GM18870 (cell line): ENCODE measurements around the gene LPIN1.
"Not testable (repeated sequence)": the region's sequence is repeated elsewhere in the genome, so short reads cannot be mapped to it uniquely, and the experiment has no call there.

Experiments
- ATAC-seq: cut with Tn5 transposase; IDR thresholded peaks from one replicate; pipeline ENCODE4 v1.9.1; 2021; ENCODE audit warnings: moderate library complexity; ENCODE audit not compliant: unreplicated experiment

Gene LPIN1

GRCh38 chr2:11759182-11759975, 12.9 kb downstream of the LPIN1 start:
- not testable (repeated sequence) for ATAC-seq

- no peak for ATAC-seq
Measured at GRCh38 chr2:11761259-11761658, 14.8 kb downstream of the LPIN1 start.

DNA sequence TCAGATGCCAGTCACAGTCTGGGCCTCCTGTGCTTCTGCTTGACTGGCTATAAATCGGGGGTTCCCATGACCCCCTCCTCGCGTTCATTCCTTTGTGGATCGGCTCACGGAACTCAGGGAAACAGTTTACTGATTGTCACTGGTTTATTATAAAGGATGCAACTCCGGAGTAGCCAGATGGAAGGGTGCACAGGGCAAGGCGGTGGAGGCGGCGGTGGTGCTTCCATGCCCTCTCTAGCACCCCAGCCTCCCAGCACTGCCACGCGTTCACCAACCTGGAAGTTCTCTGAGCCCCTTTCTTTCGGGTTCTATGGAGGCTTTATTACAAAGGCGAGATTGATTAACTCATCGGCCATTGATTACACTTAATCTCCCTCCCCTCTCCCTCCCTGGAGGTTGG, 15.6 kb downstream of the LPIN1 start:
- ATAC-seq: no peak

DNA sequence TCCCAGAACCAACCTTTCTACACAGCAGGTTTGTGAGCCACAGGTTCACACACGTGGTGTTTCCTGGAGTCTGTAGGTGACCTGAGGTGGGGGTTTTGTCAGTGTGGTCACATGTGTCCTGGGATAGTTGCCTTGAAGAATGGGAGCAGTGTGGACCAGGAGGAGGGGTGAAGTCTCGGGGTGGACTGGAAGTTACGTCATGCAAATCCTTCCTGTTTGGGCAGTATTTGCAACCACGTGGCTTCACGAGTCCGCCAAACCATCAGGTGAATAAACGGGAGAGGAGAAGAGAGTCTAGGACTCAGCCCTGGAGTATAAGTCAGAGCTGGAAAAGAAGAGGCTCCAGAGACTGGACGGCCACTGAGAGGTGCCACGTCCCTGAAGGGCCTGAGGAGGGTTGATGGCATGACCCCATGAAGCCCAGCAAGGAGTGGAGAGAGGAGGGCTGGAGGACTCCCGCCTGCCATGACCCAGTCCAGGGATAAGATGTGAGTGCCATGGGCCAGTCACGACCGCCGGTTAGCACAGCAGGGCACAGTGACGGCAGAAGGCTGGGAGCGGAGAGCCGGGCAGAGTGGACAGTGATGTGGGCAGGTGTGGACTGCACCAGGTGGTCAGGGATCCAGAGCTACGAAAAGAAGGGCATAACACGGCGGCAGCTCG, 16.5 kb downstream of the LPIN1 start:
- no peak for ATAC-seq

DNA sequence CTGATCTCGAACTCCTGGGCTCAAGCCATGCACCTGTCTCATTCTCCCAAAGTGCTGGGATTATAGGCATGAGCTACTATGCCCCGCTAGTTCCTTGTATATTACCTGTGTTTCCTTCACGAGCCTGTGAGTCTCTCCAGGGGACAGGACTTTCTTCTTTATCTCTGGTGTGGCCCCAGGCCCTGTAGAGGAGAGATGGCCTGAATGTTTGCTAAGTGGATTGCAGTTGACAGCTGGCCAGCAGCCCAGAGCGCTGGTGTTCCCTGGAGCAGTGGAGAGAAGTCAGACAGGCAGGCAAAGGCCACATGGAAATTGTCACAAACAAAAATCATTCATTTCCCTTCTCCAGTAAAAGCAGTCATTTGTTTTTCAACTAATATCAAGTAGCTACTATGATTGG, 17.9 kb downstream of the LPIN1 start:
- no peak for ATAC-seq

DNA sequence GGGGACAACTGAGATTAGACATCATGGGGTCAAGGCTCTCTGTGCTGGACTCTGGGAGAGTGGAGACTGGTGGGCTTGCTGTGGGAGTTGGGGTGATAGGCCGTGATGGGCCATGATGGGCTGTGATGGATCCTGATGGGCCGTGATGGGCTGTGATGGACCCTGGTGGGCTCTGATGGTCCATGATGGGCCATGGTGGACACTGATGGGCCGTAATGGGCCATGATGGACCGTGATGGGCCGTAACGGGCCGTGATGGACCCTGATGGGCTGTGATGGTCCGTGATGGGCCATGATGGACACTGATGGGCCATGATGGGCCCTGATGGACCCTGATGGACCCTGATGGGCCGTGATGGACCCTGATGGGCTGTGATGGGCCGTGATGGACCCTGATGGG, 18.5 kb downstream of the LPIN1 start:
- no peak for ATAC-seq

DNA sequence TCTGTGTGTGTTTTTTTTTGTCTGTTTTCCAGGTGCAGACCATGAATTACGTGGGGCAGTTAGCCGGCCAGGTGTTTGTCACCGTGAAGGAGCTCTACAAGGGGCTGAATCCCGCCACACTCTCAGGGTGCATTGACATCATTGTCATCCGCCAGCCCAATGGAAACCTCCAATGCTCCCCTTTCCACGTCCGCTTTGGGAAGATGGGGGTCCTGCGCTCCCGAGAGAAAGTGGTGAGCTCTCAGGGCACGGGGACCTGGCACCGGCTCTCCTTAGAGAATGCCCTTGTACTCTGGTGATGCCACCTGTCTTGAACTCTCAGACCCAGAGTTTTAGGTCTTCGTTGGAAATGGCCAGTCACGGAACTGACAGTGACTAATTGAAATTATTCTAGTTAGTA, 19.1 kb downstream of the LPIN1 start:
- ATAC-seq: no peak

GRCh38 chr2:11766016-11766415, 19.6 kb downstream of the LPIN1 start:
- ATAC-seq: no peak

DNA sequence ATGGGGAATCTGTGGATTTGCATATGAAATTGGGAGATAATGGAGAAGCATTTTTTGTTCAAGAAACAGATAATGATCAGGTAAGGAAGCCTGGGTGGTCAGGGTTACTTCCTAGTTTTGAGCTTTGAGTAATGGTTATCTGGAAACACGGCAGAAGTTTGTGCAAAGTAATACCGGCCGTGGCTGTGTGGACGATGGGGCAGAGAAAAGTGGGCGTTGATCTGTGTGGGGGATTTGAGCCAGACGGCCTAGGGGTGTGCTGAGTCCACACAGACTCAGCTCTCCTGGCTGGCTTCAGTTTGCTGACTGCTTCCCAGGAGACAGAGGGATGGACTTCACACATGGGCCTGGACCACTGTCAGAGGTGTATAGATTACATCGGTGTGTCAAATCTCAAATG, 21.3 kb downstream of the LPIN1 start:
- no peak for ATAC-seq

DNA sequence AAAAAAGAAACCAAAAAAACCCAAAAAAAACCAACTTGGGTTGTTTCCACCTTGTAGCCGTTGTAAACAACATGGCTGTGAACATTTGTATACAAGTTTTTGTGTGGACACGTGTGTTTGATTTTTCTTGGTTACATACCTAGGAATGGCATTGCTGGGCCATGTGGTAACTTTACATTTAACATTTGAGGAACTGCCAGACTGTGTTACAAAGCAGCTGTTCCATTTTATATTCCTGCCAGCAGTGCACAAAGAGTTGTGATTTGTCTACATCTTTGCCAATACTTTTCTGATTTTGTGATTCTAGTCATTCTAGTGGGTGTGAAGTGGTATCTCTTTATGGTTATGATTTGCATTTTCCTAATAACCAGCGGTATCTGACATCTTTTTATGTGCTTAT, 22.5 kb downstream of the LPIN1 start:
- no peak for ATAC-seq

- no peak for ATAC-seq
Measured at GRCh38 chr2:11769516-11769915, 23.1 kb downstream of the LPIN1 start.

- ATAC-seq: no peak
Measured at GRCh38 chr2:11770531-11771188, 24.2 kb downstream of the LPIN1 start.

GRCh38 chr2:11771971-11772615, 25.7 kb downstream of the LPIN1 start:
- ATAC-seq: no peak

- ATAC-seq: no peak
Measured at GRCh38 chr2:11773111-11773510, 26.7 kb downstream of the LPIN1 start.

GRCh38 chr2:11773747-11774525, 27.5 kb downstream of the LPIN1 start:
- no peak for ATAC-seq

GRCh38 chr2:11774600-11774999, 28.2 kb downstream of the LPIN1 start:
- ATAC-seq: no peak

- peak; percentile 92 for ATAC-seq
Measured at GRCh38 chr2:11775384-11775783, 29.0 kb downstream of the LPIN1 start.

GRCh38 chr2:11777066-11777782, 30.8 kb downstream of the LPIN1 start:
- no peak for ATAC-seq

DNA sequence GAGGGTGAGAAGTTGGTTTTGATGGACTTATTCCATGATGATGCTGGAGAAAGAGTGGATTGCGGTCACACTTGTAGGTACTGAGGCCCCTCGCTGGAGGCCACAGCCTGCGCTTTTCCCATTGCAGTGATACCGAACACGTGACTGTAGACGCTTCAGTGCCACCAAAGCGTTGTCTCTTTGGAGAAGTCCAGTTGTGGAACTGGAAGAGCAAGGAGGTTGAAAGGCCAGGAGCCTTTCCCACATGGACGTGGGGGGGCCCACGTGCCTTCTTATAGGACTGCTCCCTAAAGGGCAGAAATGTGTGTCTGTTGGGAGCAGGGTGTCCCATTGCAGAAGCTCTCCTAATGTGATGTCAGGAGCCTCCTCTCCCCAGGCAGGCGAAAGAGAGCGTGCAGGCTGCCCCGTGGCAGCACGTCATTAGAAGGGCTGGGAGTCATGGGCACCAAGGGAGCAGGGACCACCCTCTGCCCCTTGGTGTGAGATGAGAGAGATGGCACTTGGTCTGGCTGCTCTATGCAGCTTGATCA, 31.5 kb downstream of the LPIN1 start:
- no peak for ATAC-seq

- ATAC-seq: no peak
Measured at GRCh38 chr2:11778416-11778815, 32.0 kb downstream of the LPIN1 start.
